EL (cell line): Measurements from ENCODE around the gene OR51B5.
A peak's percentile ranks its signal among the peaks of the same experiment; 100 is the strongest.
"Not testable (repeated sequence)": the region's sequence is repeated elsewhere in the genome, so short reads cannot be mapped to it uniquely, and the experiment has no call there.

ENCODE experiments used
- DNase-seq: peaks from one replicate; pipeline ENCODE4 v3.0.0-alpha.2; 2016

Gene OR51B5

DNA sequence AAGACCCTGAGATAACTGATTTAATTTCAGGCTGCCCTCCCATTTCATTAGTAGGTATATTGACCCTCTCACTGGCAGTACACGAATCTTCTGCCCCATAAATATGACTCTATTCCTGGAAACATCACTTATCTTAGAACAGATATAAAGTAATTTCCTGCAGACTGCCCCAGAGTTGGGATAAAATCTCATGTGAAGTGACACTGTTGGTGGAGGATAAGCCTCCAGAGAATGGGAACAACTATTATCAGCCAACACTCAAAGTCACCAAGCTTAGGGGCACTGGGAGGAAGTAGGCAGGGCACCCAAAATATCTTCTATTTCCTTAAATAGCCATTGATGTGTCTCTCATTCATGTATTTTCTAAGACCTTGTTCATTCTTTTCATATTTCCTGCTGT is 8.2 kb downstream of the OR51B5 start:
- DNase-seq: no peak

DNA sequence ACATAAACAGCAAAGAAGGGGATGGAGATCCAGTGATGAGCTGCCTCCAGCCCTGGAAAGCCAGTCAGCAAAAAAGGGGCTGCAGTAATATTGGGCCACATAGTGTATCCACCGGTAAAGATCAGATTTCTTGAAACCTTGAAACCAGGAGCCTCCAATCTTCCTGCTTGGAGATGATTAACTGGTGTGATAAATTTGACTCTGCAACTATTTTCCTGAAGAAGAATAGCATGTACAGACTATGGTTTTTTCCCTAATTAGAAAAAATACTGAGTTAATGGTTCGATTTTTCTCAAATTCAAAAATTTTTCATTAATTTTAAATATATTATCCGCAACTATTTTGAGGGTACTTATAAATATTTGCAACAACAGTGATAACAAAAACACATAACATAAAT is 19.1 kb downstream of the OR51B5 start, which contains the start of gene OR51B2:
Gene OR51B2 (minus strand): TSS at position 101 of the 400 bp plus-strand sequence. CDS start 0 bp downstream, at position 101.
- no peak for DNase-seq

GRCh38 chr11:5317292-5317691 is 26.0 kb downstream of the OR51B5 start:
- no peak for DNase-seq

DNA sequence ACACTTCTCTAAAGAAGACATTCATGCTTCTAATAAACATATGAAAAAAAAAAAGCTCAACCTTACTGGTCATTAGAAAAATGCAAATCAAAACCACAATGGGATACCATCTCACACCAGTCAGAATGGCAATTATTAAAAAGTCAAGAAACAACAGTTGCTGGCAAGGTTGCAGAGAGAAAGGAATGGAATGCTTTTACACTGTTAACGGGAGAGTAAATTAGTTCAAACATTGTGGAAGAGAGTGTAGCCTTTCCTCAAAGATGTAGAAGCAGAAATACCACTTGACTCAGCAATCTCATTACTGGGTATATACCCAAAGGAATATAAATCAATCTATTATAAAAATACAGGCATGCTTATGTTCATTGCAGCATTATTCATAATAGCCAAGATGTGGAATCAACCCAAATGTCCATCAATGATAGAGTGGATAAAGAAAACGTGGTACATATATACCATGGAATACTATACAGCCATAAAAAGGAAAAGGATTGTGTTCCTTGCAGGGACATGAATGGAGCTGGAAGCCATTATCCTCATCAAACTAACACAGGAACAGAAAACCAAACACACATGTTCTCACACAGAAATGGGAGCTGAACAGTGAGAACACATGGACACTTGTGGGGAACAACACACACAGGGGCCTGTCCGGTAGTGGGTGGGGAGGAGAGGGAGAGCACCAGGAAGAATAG is 29.8 kb downstream of the OR51B5 start:
- not testable (repeated sequence) for DNase-seq

- no peak for DNase-seq
These were observed 32.9 kb downstream of the OR51B5 start for GRCh38 chr11:5310423-5310822.

DNA sequence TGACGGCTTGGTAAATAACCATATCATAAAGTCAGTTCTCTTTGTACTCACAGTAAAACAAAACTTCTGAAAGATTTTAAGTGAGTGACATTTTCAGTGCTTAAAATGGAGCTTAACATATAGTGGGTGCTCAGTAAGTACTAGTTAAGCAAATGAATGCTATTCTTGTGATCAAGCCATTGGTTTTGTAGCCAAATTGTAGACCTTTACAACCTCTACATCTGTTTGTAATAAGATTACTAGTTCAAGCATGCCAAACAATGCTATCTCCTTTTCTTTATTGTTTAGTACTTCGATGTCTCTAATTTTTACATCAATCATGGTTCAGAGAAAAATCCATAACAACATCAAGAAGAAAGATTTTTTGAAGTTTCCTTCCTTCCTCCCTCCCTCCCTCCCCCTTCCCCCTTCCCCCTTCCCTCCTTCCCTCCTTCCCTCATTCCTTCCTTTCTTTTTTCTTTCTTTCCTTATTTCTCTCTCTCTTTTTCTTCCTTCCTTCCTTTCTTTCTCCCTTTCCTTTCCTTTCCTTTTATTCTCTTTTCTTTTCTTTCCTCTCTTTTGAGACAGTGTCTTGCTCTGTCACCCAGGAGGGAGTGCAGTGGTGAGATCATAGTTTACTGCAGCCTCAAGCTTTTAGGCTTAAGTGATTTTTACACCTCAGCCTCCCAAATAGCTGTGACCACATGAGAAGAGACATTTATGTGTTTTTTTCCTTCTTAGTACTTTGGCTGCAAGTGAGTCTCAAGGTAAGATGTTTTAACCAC is 35.9 kb downstream of the OR51B5 start:
- DNase-seq: no peak

DNA sequence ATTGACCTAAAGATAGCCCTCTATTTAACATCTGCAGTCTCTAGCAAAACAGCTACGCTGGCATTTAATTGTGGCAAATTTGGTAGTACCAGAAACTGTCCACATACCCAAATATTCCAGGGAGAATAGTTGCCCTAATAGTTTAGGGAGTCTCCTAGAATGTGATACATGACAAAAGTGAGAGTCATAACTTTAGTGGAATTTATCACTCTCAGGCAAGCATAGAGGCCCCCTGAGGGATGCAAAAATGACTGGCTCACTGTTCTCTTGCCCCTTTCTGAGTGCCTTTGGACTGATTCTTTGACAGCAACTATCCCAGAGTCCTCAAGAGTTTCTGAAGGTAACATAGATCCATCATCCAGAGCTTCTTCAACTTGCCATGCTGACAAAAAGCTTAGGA is 39.3 kb downstream of the OR51B5 start:
- DNase-seq: peak; percentile 24

DNA sequence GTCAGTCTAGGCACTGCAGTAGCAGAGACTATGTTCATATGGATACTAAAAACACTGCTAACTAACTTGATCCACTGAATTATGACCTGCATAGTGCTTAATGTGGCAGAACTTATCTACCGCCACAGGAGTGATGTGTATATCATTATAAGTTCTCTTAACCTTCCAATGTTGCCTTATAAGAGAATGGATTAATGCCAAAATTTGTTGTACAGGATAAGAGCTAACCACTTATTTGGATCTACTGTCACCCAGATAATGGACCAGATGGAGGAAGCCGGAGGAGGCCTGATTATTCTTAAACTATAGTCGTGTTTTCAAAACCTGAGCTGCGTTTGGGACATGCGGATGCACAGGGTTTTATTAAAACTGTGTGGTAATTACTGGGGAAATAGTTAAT is 39.7 kb downstream of the OR51B5 start:
- no peak for DNase-seq

DNA sequence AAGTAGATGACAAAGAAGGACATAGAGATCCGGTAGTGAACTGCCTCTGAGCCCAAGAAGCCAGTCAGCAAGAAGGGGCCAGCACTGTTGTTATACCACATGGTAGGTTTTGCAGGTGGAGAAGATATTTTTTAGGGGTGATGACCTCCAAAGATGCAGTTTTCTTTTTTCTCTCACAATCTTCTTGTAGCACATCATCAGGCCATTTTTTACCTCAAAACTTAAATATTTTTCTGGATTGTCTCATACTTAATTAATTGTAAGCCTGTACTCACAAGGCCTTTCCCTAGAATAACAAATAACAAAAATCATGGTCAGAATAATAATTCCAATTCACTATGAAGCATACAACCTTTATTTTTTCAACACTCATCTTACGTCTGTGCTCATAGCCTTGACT is 41.5 kb downstream of the OR51B5 start, which contains the start of gene OR51B4:
Gene OR51B4 (minus strand): TSS at position 101 of the 400 bp plus-strand sequence. CDS start 0 bp downstream, at position 101.
- DNase-seq: no peak

GRCh38 chr11:5300251-5300650 is 43.1 kb downstream of the OR51B5 start:
- no peak for DNase-seq

GRCh38 chr11:5298451-5298850 is 44.9 kb downstream of the OR51B5 start:
- DNase-seq: no peak

- no peak for DNase-seq
These were observed 45.5 kb downstream of the OR51B5 start for GRCh38 chr11:5297721-5298323.

DNA sequence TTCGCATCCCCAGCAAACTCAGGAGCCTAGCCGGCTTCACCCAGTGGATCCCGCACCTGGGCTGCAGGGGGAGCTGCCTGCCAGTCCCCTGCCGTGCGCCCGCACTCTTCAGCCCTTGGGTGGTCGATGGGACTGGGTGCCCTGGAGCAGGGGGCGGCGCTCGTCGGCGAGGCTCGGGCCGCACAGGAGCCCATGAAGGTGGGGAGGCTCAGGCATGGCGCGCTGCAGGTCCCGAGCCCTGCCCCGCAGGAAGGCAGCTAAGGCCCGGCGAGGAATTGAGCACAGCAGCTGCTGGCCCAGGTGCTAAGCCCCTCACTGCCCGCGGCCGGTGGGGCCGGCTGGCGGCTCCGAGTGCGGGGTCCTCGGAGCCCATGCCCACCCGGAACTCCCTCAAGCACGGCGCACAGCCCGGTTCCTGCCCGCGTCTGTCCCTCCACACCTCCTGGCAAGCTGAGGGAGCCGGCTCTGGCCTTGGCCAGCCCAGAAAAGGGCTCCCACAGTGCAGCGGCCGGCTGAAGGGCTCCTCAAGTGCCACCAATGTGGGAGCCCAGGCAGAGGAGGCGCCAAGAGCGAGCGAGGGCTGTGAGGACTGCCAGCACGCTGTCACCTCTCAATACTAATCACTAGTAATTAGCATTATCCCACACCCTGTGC is 48.9 kb downstream of the OR51B5 start:
- DNase-seq: not testable (repeated sequence)

DNA sequence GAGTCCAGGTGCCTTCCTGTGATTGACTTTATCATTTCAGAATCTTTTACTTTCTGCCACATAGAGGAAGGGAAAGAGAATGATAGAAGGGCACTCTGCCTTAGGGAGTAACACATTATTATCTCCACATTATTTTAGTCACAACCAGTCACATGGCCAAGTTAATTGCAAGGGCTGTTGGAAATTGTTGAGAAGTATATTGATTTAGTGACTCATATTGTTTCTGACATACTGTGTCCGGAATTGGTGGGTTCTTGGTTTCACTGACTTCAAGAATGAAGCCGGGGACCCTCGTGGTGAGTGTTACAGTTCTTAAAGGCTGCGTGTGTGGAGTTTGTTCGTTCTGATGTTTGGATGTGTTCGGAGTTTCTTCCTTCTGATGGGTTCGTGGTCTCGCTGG is 50.3 kb downstream of the OR51B5 start:
- peak; percentile 15 for DNase-seq
